Naive thymus-derived CD4-positive, alpha-beta T cell (primary cell): ENCODE results near the gene OVAAL. TPM values are rescaled to one million over a fixed set of nuclear protein-coding genes. Genes with fewer than 3 reads are reported as not detected.

Experiments
- ATAC-seq: fragments of 150-1000 bp; cut with Tn5 transposase; 2 replicates; pipeline ENCODE4 v1.10.0; 2021; ENCODE audit warnings: mild to moderate bottlenecking, moderate library complexity
- CTCF ChIA-PET: fragments of 350-600 bp; sonication (Branson Sonifier 250); formaldehyde crosslinking; loops from one replicate; lab custom pipeline; 2021; ENCODE audit warnings: antibody characterized with exemption; lab: Charles Lee
- POLR2A ChIA-PET: fragments of 350-600 bp; sonication (Branson Sonifier 250); formaldehyde crosslinking; loops from one replicate; lab custom pipeline; 2021; ENCODE audit warnings: antibody characterized with exemption, inconsistent platforms; lab: Charles Lee
- DNase-seq, 9 donors: peaks; one replicate each; pipeline versions ENCODE4 v3.0.0 to v3.0.0-alpha.2; 2020 to 2022; ENCODE audit warnings: mixed read lengths in 1 of 9
- H3K27ac ChIP-seq: one replicate; pipeline ENCODE4 v1.7.0; 2013; ENCODE audit warnings: mild to moderate bottlenecking, low read depth, low read length, moderate library complexity
- H3K27me3 ChIP-seq, 2 donors: one replicate each; pipeline ENCODE4 v1.7.0; 2013; ENCODE audit warnings: low read length in 2 of 2, mild to moderate bottlenecking in 2 of 2, moderate library complexity in 2 of 2; ENCODE audit not compliant: control insufficient read depth in 2 of 2, insufficient read depth in 2 of 2
- H3K36me3 ChIP-seq, 3 experiments: 1 replicate in 2 of 3; 2 replicates in 1 of 3; pipeline ENCODE4 v1.7.0; 2013; ENCODE audit warnings: low read length in 3 of 3, mild to moderate bottlenecking in 3 of 3, moderate library complexity in 1 of 3; ENCODE audit not compliant: insufficient read depth in 3 of 3, control insufficient read depth in 2 of 3
- H3K4me1 ChIP-seq, 2 donors: one replicate each; pipeline ENCODE4 v1.7.0; 2013; ENCODE audit warnings: low read length in 2 of 2, mild to moderate bottlenecking in 2 of 2, moderate library complexity in 1 of 2; ENCODE audit not compliant: control insufficient read depth in 2 of 2, insufficient read depth in 2 of 2
- H3K4me3 ChIP-seq: 2 replicates; pipeline ENCODE4 v1.7.0; 2013; ENCODE audit warnings: mild to moderate bottlenecking, low read length
- H3K9me3 ChIP-seq, 3 experiments: 1 replicate in 2 of 3; 2 replicates in 1 of 3; pipeline ENCODE4 v1.7.0; 2013; ENCODE audit warnings: low read length in 3 of 3; ENCODE audit not compliant: control insufficient read depth in 2 of 3
- H3K27ac Mint-ChIP-seq, 9 donors: one replicate each; pipeline ENCODE4 v1.8.0; 2020 to 2022; ENCODE audit warnings: mixed read lengths in 9 of 9, mild to moderate bottlenecking in 8 of 9, moderate library complexity in 5 of 9, inconsistent platforms in 2 of 9
- H3K27me3 Mint-ChIP-seq, 5 donors: one replicate each; pipeline ENCODE4 v1.8.0; 2021 to 2022; ENCODE audit warnings: mixed read lengths in 5 of 5, mild to moderate bottlenecking in 1 of 5
- H3K36me3 Mint-ChIP-seq, 5 donors: one replicate each; pipeline ENCODE4 v1.8.0; 2020 to 2022; ENCODE audit warnings: mixed read lengths in 5 of 5, mild to moderate bottlenecking in 3 of 5, inconsistent platforms in 1 of 5
- H3K4me1 Mint-ChIP-seq, 7 donors: one replicate each; pipeline ENCODE4 v1.8.0; 2020 to 2022; ENCODE audit warnings: mixed read lengths in 7 of 7, mild to moderate bottlenecking in 3 of 7, inconsistent platforms in 1 of 7
- H3K4me3 Mint-ChIP-seq, 10 donors: one replicate each; pipeline ENCODE4 v1.8.0; 2020 to 2022; ENCODE audit warnings: mild to moderate bottlenecking in 10 of 10, mixed read lengths in 10 of 10, moderate library complexity in 6 of 10, inconsistent platforms in 2 of 10
- H3K9me3 Mint-ChIP-seq, 11 donors: one replicate each; pipeline ENCODE4 v1.8.0; 2020 to 2022; ENCODE audit warnings: mixed read lengths in 11 of 11, mild to moderate bottlenecking in 4 of 11, inconsistent platforms in 1 of 11, moderate library complexity in 1 of 11
- intact Hi-C, 2 donors: fragments of 100-400 bp; cut with micrococcal nuclease; formaldehyde crosslinking; loops; one replicate each; pipeline ENCODE4 v1.15.1; 2023
- polyA plus RNA-seq, 2 donors: library from polyadenylated mRNA; unstranded; fragments of 300-500 nt; fragmentation: Illumina TruSeq; gene quantifications; one replicate each; pipeline ENCODE4 v1.2.3, GENCODE V29; 2021
- total RNA-seq, 6 experiments: library from RNA in 5 of 6; stranded (reverse) in 5 of 6; gene quantifications; 1 replicate in 5 of 6; 2 replicates in 1 of 6; pipeline ENCODE4 v1.2.3 and lab custom pipeline; 2021 to 2026

OVAAL gene
- total and polyA plus RNA-seq, 7 experiments from 2014 or later: not detected

DNA sequence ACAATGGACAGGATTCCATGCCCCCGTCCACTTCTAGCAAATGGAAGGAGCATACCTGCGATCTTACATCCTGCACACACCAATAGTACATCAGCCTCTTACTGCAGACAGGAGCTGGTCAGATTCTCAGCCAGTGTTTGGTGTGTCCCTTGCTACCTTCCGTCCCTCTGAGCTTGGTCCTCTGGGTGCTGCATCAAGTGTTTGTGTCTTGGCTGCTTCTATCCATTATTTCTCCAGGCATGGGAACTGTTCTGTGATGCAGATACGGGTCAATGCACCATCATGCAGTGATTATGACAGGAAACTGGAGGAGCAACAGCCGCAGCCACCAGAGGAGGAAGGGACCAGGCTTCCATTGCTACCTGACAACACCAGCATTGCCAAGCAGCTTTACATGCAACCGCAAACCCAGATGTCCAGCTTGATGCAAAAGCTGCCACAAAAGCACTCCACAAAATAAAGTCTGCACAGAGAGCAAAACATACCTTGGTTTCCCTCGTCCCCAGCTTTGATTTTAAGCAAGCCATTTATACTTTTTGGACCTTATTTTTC lies 21.9 kb upstream of the OVAAL start:
- Mint-ChIP-seq H3K4me3 (no peak overlapping the region), H3K9me3 (no peaks in the 10 kb centered on the region), H3K36me3 (no peaks in the 10 kb centered on the region), H3K27ac (no peak overlapping the region), H3K27me3 (peaks cover 0 to 33% (median 4%) of the 10 kb centered on the region in 5 donors), H3K4me1 (peaks cover 0 to 6% (median 0%) of the 10 kb centered on the region in 7 donors)
- intact Hi-C loops: loop anchor here in 1 of 2 donors (10.0 kb wide), 1 partner anchor 98 kb away; the partner anchor contains the start of gene XPR1
- H3K27ac ChIP-seq: no peak overlapping the region
- no peak for DNase-seq
- H3K9me3 ChIP-seq: no peaks in the 10 kb centered on the region
- ATAC-seq: no peak
- no peak overlapping the region for H3K4me3 ChIP-seq
- H3K36me3 ChIP-seq: no peaks in the 10 kb centered on the region
- no peaks in the 10 kb centered on the region for H3K27me3 ChIP-seq
- ChIA-PET CTCF (interaction anchor here (0.6 to 3.0 kb wide), 5 partner anchors 14 to 620 kb away, joined by 3 to 16 read pairs (median 4); no protein-coding TSS in a partner anchor), POLR2A (no interaction called here)
- no peaks in the 10 kb centered on the region for H3K4me1 ChIP-seq

DNA sequence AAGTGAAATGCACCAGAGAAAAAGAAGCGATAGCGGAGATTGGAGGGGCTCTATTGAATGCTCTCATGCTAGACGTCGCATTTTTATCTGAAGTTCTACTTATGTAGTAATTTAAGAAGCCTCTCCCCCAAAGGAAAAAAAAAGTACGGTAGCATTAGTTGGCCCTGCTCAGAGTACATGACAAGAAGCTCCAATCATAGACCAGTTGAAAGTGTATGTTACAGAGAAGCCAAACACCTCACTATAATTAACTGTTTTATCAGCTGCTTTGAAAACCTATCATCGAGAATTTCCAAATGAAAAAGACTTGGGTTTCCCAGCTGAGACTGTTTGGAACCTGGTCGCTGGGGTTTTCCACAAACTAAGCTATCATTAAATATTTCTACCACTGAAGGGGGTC lies 19.6 kb upstream of the OVAAL start:
- H3K4me1 ChIP-seq: no peaks in the 10 kb centered on the region
- H3K9me3 Mint-ChIP-seq: no peaks in the 10 kb centered on the region
- H3K27ac Mint-ChIP-seq: no peak overlapping the region
- no peaks in the 10 kb centered on the region for H3K36me3 Mint-ChIP-seq
- no peaks in the 10 kb centered on the region for H3K27me3 ChIP-seq
- no peaks in the 10 kb centered on the region for H3K9me3 ChIP-seq
- peaks cover 0 to 30% (median 0%) of the 10 kb centered on the region in 5 donors for H3K27me3 Mint-ChIP-seq
- H3K36me3 ChIP-seq: no peaks in the 10 kb centered on the region
- CTCF ChIA-PET: interaction anchor here (1.4 to 1.9 kb wide), 2 partner anchors 10 to 323 kb away, joined by 3 to 6 read pairs; no protein-coding TSS in a partner anchor
- DNase-seq: no peak
- no peak for ATAC-seq
- H3K4me1 Mint-ChIP-seq: no peaks in the 10 kb centered on the region
- no peak overlapping the region for H3K4me3 ChIP-seq
- no peak overlapping the region for H3K27ac ChIP-seq
- no peak overlapping the region for H3K4me3 Mint-ChIP-seq
- POLR2A ChIA-PET: no interaction called here
- intact Hi-C loops: loop anchor here in 1 of 2 donors (10.0 kb wide), 1 partner anchor 96 kb away; the partner anchor contains the start of gene XPR1

DNA sequence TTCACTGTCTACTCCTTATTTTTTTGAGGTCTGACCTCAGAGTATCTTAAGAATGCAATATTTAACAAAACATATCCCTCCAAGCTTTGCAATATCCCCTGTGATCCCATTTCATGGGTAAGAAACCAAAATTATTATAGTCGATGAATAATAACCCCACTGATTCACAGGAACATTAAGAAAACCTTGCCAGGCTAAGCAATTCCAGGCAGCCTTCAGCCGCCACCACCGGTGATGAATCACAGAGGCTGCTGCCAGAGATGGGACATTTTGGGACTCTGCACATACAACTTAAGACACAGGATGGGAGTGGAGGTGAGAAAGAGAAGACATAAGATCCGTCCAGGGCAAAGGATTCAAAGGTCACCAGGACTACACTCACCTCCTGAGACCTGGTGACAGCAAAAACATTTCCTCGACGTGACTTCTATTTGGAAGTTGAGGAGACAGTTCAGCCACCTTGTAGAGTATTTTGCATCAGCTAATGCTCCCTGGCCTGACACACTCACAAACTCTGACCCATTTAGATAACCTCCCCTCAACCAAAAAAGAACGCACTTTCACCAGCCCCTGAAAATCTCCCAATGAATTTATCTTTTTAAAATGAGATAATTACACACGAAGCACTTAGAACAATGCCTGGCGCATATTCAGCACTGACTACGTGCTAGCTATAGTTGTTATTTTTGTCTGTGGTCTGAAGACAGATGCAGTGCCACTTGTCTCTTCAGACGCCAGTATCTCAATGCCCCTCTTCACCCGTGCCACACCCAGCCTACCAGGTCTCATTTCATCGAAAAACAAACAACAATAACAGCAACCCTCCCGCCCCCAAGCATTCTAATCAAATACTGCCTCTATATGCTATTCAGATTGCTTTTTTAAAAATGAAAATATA lies 17.8 kb upstream of the OVAAL start:
- DNase-seq (no peak), ATAC-seq (no peak)
- no peak overlapping the region for H3K27ac ChIP-seq
- Mint-ChIP-seq H3K4me3 (no peak overlapping the region), H3K27ac (peak overlapping the region in 1 of 9 donors; percentile 24), H3K9me3 (no peaks in the 10 kb centered on the region), H3K36me3 (no peaks in the 10 kb centered on the region), H3K4me1 (no peaks in the 10 kb centered on the region), H3K27me3 (peaks cover 0 to 25% (median 0%) of the 10 kb centered on the region in 5 donors)
- H3K36me3 ChIP-seq: no peaks in the 10 kb centered on the region
- H3K4me3 ChIP-seq: no peak overlapping the region
- POLR2A ChIA-PET: no interaction called here
- H3K9me3 ChIP-seq: no peaks in the 10 kb centered on the region
- H3K4me1 ChIP-seq: no peaks in the 10 kb centered on the region
- CTCF ChIA-PET: interaction anchor here (0.6 kb wide), 1 partner anchor 322 kb away, joined by 3 read pairs; no protein-coding TSS in a partner anchor
- intact Hi-C loops: no loop called here
- no peaks in the 10 kb centered on the region for H3K27me3 ChIP-seq

DNA sequence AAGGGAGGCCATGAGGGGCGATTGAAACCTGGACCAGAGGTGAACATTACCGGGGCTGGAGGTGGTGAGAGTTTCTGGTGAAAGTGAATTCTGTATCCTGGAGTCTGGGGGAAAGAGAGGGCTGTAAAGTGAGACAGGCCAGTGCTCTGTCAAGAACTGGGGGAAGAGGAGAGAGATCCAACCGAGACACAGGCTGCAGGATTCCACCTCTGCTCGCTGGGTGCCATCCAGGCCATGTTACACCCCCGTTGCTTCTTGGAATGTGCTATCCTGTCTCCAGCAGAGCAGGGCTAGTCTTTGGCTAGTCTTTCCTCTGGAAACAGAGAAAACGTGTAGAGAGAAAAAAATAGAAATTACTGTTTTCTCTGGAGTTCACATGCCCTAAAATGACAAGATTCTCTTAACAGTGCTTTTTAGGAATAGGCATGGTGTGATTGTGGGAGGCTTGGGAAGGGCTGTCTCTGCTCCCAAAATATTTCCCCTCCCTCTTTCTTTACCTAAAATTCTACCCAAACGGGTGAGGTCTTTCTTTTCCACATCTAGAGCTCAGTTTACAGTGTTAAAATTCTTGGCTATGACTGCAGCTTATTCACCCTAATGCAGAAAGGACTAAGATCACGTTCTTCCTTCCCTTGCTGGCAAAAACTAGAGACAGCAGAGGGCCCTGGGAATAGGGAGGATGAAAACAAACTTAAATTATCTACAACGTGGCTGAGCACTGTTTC lies 16.5 kb upstream of the OVAAL start:
- Histone ChIP-seq H3K4me3 (no peak overlapping the region), H3K27ac (no peak overlapping the region), H3K4me1 (no peaks in the 10 kb centered on the region), H3K27me3 (no peaks in the 10 kb centered on the region), H3K9me3 (no peaks in the 10 kb centered on the region), H3K36me3 (no peaks in the 10 kb centered on the region)
- ChIA-PET POLR2A (no interaction called here), CTCF (no interaction called here)
- H3K27me3 Mint-ChIP-seq: peaks cover 0 to 15% (median 0%) of the 10 kb centered on the region in 5 donors
- H3K36me3 Mint-ChIP-seq: no peaks in the 10 kb centered on the region
- no peak for ATAC-seq
- intact Hi-C loops: no loop called here
- H3K27ac Mint-ChIP-seq: no peak overlapping the region
- no peaks in the 10 kb centered on the region for H3K4me1 Mint-ChIP-seq
- no peak overlapping the region for H3K4me3 Mint-ChIP-seq
- H3K9me3 Mint-ChIP-seq: no peaks in the 10 kb centered on the region
- no peak for DNase-seq

DNA sequence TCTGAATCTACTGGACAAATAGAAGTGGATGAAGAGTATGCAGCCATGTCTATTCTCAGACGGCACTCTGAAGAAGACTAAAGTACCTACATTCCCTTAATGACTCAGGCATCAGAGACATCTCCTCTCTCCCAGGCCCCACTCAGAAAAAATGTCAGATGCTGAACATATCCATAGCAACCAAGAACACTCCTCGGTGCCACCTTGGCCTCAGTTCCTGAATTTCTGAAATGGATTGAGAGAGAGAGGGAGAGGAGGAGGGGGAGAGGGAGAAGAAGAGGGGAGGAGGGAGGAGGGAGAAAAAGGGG lies 16.0 kb upstream of the OVAAL start:
- Mint-ChIP-seq H3K27ac (no peak overlapping the region), H3K4me3 (no peak overlapping the region), H3K36me3 (no peaks in the 10 kb centered on the region), H3K4me1 (no peaks in the 10 kb centered on the region), H3K27me3 (peaks cover 0 to 14% (median 0%) of the 10 kb centered on the region in 5 donors), H3K9me3 (no peaks in the 10 kb centered on the region)
- Histone ChIP-seq H3K4me1 (no peaks in the 10 kb centered on the region), H3K9me3 (no peaks in the 10 kb centered on the region), H3K36me3 (no peaks in the 10 kb centered on the region), H3K27me3 (no peaks in the 10 kb centered on the region), H3K27ac (no peak overlapping the region), H3K4me3 (no peak overlapping the region)
- intact Hi-C loops: no loop called here
- ATAC-seq: no peak
- ChIA-PET POLR2A (no interaction called here), CTCF (no interaction called here)
- no peak for DNase-seq

DNA sequence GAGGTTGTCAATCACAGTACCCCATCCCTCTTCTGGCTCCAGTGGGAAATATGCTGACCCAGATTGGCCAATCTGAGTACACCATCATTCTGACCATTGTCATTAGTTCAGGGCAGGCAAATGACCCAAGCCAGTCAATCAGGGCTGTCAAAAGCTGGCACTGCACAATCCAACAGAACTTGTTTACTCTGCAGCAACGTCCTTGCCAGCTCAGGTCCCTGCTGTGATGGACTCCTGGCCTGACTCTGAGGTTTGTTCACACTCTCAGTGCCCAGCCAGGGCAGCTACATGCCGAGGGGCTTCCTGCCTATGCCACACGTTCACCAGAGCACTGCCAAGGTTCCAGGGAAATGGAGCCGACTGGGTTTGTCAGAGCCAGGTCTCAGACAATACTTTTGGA lies 14.7 kb upstream of the OVAAL start:
- Histone ChIP-seq H3K36me3 (no peaks in the 10 kb centered on the region), H3K4me1 (no peaks in the 10 kb centered on the region), H3K27ac (no peak overlapping the region), H3K4me3 (no peak overlapping the region), H3K9me3 (no peaks in the 10 kb centered on the region), H3K27me3 (no peaks in the 10 kb centered on the region)
- no peaks in the 10 kb centered on the region for H3K9me3 Mint-ChIP-seq
- POLR2A ChIA-PET: no interaction called here
- DNase-seq (no peak), ATAC-seq (no peak)
- H3K27me3 Mint-ChIP-seq: peaks cover 0 to 3% (median 0%) of the 10 kb centered on the region in 5 donors
- H3K27ac Mint-ChIP-seq: no peak overlapping the region
- intact Hi-C loops: no loop called here
- H3K4me1 Mint-ChIP-seq: no peaks in the 10 kb centered on the region
- H3K36me3 Mint-ChIP-seq: no peaks in the 10 kb centered on the region
- H3K4me3 Mint-ChIP-seq: no peak overlapping the region
- CTCF ChIA-PET: no interaction called here
